Mesodermal cell (in vitro differentiated cells): Measurements from ENCODE around the gene NAPG.
"Not testable (repeated sequence)": the region's sequence is repeated elsewhere in the genome, so short reads cannot be mapped to it uniquely, and the experiment has no call there.

Source experiments
- H3K27ac ChIP-seq: 2 replicates; pipeline ENCODE4 v1.7.0; 2013; ENCODE audit warnings: mild to moderate bottlenecking, low read depth, low read length, moderate library complexity; ENCODE audit not compliant: severe bottlenecking
- H3K36me3 ChIP-seq: 2 replicates; pipeline ENCODE4 v1.7.1; 2013; ENCODE audit warnings: mild to moderate bottlenecking, low read length, moderate library complexity; ENCODE audit not compliant: control insufficient read depth, insufficient read depth
- H3K4me1 ChIP-seq: one replicate; pipeline ENCODE4 v1.7.1; 2013; ENCODE audit warnings: mild to moderate bottlenecking, low read length; ENCODE audit not compliant: insufficient read depth, control insufficient read depth, poor library complexity, severe bottlenecking
- H3K4me3 ChIP-seq: 2 replicates; pipeline ENCODE4 v1.7.0; 2013; ENCODE audit warnings: low read length, control low read depth, mild to moderate bottlenecking; ENCODE audit not compliant: insufficient read depth, poor library complexity, severe bottlenecking; ENCODE audit errors: extremely low read depth
- H3K9me3 ChIP-seq: 2 replicates; pipeline ENCODE4 v1.7.1; 2013; ENCODE audit warnings: mild to moderate bottlenecking, low read length, moderate library complexity; ENCODE audit not compliant: control insufficient read depth
- WGBS, 2 experiments: methylation state at CpG; one replicate each; pipeline ENCODE4 v1.1.5; 2013; ENCODE audit warnings: missing lambda C conversion rate in 2 of 2; ENCODE audit not compliant: insufficient coverage in 2 of 2; 5-methylcytosine and 5-hydroxymethylcytosine counted together

NAPG gene

DNA sequence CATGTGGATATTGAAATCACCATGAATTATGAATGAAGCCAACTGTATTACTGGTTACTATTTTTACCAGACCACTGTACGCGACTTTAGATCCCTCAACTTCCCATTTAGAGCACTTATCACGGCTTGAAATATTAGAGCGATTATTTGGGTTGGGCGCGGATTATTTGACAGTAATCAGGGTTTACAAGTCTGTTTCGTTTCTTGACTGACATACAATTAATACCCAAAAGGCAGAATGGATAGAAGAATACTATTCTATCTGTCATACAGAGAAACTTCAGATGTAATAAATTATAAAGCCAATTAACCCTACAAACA, 496 bp upstream of the NAPG start:
- no peaks in the 10 kb centered on the region for H3K36me3 ChIP-seq
- no peak overlapping the region for H3K27ac ChIP-seq
- no peaks in the 10 kb centered on the region for H3K9me3 ChIP-seq
- H3K4me3 ChIP-seq = peak overlapping the region; percentile 94
- peaks cover 7% of the 10 kb centered on the region for H3K4me1 ChIP-seq
- WGBS, 2 experiments = 80 to 96% methylated on average over 3 to 5 of the region's 7 CpGs

DNA sequence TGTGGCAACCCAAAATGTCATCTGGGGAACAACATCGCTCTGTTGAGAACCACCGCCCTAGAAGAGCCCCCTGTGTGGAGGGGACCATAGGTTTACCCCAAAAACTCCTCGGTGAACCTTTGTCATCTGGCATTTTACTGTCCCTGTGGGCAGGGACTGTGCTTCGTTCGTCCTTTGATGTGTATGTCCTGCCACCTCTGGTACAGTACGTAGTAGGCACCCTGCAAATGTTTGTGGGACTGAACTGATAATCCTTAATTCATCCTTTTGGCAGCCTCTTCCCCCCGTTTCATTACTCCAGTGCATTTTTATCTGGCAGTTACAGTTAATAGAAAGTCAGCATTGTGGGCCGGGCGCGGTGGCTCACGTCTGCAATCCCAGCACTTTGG, 728 bp downstream of the NAPG start:
- WGBS, 2 experiments = 2 to 9% methylated on average over 6 to 8 of the region's 11 CpGs

DNA sequence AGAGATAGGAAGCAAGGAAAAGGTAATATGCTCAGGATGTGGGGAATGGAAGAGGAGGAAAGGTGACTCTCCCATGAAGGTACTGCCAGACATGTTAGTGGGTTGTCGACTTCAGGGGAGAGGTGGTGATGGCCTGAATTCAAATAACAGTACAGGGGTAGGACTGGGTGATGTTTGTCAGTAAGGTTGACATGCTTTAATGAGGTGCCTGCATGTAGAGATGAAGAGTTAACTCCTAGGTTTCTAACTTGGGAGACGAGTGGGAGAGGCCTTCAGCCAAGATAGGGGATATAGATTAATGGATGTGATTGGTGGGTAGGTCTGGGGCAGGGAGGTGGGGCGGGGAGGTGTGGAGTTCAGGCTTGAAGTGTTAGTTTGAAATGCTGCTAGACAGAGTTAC, 2.6 kb downstream of the NAPG start:
- Histone ChIP-seq H3K36me3 (peaks cover 9% of the 10 kb centered on the region), H3K27ac (no peak overlapping the region), H3K4me1 (peaks cover 11% of the 10 kb centered on the region), H3K4me3 (no peak overlapping the region), H3K9me3 (no peaks in the 10 kb centered on the region)
- 77 to 82% methylated on average over 3 of the region's 3 CpGs for WGBS, 2 experiments

More for the DNA sequence above, 728 bp downstream of the NAPG start:
- H3K36me3 ChIP-seq = peaks cover 6% of the 10 kb centered on the region
- H3K9me3 ChIP-seq = no peaks in the 10 kb centered on the region
- peak overlapping the region; percentile 94 for H3K4me3 ChIP-seq
- peaks cover 11% of the 10 kb centered on the region for H3K4me1 ChIP-seq
- peak overlapping the region; percentile 92 for H3K27ac ChIP-seq

DNA sequence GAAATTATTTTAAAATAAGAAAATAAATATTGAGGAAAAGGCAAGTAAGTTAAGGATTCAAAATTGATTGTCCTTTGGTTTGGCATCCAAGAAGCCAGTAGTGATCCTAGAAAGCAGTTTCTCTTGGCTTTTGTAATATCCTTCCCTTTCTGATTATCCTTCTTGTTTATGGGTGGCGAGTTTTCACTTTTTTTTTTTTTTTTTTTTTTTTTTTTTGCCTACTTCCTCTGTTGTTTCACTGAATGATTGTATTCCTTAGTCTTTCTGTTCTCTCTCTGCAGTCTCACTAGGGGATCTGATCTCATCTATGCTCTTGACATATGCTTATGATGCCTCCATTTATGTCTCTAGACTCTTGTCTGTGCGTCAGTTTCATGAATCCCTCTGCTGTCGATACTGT, 4.2 kb downstream of the NAPG start:
- H3K36me3 ChIP-seq = peaks cover 17% of the 10 kb centered on the region
- no peaks in the 10 kb centered on the region for H3K9me3 ChIP-seq
- H3K4me1 ChIP-seq = peaks cover 11% of the 10 kb centered on the region
- no peak overlapping the region for H3K4me3 ChIP-seq
- H3K27ac ChIP-seq = no peak overlapping the region
- 83 to 100% methylated on average over 2 of the region's 3 CpGs for WGBS, 2 experiments

DNA sequence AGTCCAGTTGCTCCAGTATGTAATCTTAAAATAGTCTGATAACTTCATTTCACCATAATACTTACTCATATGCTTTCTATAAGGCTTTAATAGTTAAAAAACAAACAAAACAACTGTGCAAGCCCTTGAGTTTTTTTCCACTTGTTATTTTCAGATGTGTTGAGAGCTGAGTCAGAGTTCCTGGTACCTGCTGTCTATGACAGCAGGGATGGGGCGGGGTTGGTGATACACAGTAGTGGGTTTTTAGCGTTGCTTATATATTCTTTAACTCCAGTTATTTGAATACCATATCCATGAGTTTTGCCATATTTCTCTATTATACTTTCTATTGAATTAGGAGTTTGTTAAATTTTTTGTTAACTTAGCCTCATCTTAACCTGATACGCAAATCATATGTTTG, 5.0 kb downstream of the NAPG start:
- Histone ChIP-seq H3K36me3 (peaks cover 17% of the 10 kb centered on the region), H3K4me3 (no peak overlapping the region), H3K9me3 (no peaks in the 10 kb centered on the region), H3K4me1 (peaks cover 11% of the 10 kb centered on the region), H3K27ac (no peak overlapping the region)
- no CpG with 5 or more reads among the region's 3 CpGs for WGBS, 2 experiments

DNA sequence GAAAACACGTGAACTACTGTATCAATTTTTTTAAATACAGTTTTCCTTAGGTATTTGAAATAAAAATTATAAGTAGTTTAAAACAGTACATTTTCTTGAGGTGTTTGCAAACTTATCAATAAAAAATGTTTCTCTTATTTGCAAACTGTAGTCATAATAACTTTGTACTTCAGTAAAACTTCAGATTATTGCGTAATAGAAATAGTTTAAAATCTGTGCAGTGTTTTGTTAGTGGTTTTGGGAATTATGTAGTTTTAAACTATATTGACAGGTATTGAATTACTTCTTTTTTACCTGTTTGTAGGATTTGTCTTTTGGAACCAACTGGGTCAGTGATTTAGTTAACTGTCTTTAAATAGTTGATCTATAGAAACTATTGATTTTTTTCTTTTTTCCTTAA, 7.3 kb downstream of the NAPG start:
- Histone ChIP-seq H3K27ac (no peak overlapping the region), H3K36me3 (peaks cover 19% of the 10 kb centered on the region), H3K4me1 (peaks cover 7% of the 10 kb centered on the region), H3K9me3 (no peaks in the 10 kb centered on the region), H3K4me3 (no peak overlapping the region)
- WGBS, 2 experiments = no CpG with 5 or more reads among the region's 2 CpGs

DNA sequence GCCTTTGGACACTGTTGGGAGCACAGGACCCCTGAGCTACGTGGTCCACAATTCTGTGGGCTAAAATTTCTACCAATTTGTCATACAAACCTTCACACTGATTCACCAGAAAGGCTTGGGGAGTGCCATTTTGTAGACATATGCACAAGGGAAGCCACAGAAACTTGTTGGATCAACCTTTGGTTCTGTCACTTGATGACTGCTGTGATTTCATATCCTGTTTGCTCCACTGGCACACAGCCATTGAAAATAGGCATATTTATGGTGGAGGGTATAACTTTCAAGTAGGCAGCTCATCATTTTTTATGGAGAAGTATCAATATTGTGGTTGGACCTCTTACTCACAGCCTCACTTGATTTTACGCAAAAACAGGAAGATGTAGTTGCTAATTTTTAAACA, 10.5 kb downstream of the NAPG start:
- peaks cover 42% of the 10 kb centered on the region for H3K36me3 ChIP-seq

DNA sequence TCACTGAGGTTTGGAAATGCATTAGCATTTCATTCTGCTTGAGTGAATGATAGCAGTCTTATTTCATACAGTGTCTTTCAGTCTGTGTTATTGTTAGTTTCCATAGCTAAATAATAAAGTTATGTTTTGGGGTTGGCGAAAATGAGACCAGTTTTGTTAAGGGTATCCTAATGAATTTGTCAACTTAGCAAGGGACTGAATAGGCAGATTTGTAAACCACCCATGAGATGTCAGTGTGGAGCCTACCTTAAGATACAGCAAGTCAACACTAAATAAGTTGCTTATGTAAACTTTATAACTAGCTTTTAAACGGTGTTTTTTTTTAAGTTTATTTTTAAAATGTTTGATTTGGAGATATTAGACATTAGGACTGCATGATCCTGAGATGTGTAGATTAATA, 11.9 kb downstream of the NAPG start:
- Histone ChIP-seq H3K4me1 (no peaks in the 10 kb centered on the region), H3K9me3 (no peaks in the 10 kb centered on the region), H3K36me3 (peaks cover 44% of the 10 kb centered on the region), H3K27ac (no peak overlapping the region), H3K4me3 (no peak overlapping the region)
- 90% methylated on average over 2 of the region's 2 CpGs; no CpG with 5 or more reads in 1 of the 2 experiments for WGBS, 2 experiments

More for the DNA sequence above, 10.5 kb downstream of the NAPG start:
- no peak overlapping the region for H3K27ac ChIP-seq
- 100% methylated on average over 1 to 2 of the region's 2 CpGs for WGBS, 2 experiments
- no peaks in the 10 kb centered on the region for H3K9me3 ChIP-seq
- no peaks in the 10 kb centered on the region for H3K4me1 ChIP-seq
- no peak overlapping the region for H3K4me3 ChIP-seq

DNA sequence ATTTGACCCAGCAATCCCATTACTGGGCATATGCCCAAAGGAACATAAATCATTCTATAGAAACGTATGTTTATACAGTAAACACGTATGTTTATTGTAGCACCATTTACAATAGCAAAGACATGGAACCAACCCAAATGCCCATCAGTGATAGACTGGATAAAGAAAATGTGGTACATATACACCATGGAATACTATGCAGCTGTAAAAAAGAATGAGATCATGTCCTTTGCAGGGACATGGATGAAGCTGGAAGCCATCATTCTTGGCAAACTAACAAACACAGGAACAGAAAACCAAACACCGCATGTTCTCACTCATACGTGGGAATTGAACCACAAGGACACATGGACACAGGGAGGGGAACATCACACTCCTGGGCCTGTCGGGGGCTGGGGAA, 13.3 kb downstream of the NAPG start:
- H3K36me3 ChIP-seq = peaks cover 53% of the 10 kb centered on the region
- not testable (repeated sequence) for H3K9me3 ChIP-seq, H3K4me1 ChIP-seq, H3K27ac ChIP-seq, H3K4me3 ChIP-seq
- WGBS, 2 experiments = 100% methylated on average over 1 of the region's 5 CpGs

DNA sequence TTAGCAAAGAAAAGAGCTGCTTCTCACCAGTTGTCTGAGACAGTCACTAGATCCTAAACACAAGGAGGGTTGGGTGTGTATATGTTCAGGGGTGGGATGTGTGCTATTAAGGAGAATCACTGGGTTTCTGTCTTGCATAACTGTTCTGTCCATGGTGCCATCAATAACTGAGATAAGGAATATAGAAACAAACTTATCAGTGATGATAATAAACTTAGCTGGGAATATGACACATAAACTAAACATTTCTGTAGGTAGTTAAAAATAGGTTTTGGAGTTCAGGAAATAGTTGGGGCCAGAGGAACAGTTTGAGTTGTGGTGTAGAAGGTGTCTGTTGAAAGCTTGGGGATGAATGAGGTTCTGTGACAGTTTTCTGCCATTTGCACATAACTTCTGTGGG, 17.4 kb downstream of the NAPG start:
- Histone ChIP-seq H3K36me3 (peaks cover 79% of the 10 kb centered on the region), H3K4me1 (no peaks in the 10 kb centered on the region), H3K9me3 (no peaks in the 10 kb centered on the region), H3K27ac (no peak overlapping the region), H3K4me3 (no peak overlapping the region)

DNA sequence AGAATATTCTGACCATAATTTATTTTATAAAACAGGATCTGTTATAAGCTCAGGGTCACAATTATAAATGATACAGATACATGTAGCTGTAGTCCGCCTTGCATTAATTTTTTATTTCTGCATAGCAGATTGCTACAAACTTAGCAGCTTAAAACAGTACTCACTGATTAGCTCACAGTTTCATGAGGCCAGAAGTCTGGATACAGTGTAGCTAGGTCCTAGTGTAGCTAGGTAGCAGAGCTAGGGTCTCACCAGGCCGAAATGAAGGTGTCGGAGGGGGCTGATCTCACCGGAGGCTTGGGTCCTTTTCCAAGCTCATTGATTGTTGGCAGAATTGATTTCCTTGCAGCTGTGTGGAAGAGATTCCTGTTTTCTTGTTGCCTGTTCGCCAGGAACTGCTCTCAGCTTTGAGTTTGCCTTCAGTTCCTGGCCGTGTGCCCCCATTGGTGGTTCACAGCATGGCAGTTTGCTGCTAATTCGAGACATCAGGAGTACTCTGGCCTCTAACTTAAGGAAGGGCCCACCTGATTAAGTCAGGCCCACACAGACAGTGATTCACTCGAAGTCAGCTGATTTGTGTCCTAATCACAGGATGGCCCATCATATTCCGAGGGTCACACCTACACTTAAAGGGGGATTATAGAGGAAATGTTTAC, 18.4 kb downstream of the NAPG start:
- H3K4me1 ChIP-seq = no peaks in the 10 kb centered on the region
- H3K36me3 ChIP-seq = peaks cover 79% of the 10 kb centered on the region
- no peak overlapping the region for H3K27ac ChIP-seq
- no peak overlapping the region for H3K4me3 ChIP-seq
- 81 to 96% methylated on average over 7 to 8 of the region's 9 CpGs for WGBS, 2 experiments
- H3K9me3 ChIP-seq = no peaks in the 10 kb centered on the region
